DMS114 treated with DMSO at 0.1 percent for 48 hours (cell line): ENCODE results near the gene CMC1.
"Not testable (repeated sequence)": the region's sequence is repeated elsewhere in the genome, so short reads cannot be mapped to it uniquely, and the experiment has no call there.

ENCODE experiments used
- DNase-seq: peaks from one replicate; lab custom pipeline; 2025; ENCODE audit not compliant: unreplicated experiment; lab: John Stamatoyannopoulos, UW

CMC1 gene

DNA sequence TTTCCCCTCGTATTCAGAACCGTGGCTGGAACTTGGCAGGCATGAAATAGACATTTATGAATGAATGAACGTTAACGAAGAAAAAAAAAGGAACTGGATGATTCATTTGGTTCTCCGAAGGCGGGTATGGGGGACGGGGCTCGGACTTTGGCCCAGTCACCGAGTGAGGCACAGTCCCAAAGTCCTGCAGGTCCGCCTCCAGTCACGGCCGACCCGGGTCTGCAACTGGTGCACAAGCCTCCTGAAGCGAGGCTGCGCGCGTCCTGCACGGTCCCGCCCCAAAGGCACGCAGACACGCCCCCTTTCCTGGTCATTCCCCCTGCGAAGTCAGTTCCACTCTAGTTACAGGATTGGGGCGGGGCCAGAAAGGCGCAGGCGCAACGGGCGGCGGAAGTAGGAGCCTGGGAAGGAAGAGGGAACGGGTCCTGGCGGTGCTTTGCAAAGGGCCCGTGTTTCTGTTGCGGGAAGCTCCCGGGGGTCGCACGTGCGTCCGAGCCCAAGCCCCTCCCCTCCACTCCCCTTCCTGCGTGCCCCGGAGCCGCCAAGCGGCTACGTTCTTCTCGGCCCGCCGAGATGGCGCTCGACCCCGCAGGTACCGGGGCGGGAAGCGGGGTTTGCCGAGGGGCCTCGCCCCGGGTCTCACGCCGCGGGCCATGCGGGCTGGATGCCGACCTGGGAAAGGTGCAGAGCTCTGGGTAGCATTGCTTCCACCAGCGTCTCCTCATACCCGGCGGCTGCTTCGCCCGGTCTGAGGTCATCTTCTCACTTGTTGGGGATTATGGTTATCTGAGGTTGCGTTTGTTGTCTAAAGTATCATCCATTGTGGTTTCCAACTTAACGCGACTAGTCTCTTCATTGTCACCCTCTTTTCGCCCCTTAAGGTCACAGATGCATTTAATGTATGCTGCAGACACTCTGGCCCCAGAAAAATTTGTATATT is at the start of gene CMC1:
Gene CMC1 (plus strand): TSS at position 399 of the 940 bp plus-strand sequence. CDS start 175 bp downstream, at position 574.
- peak; percentile 92 for DNase-seq

- DNase-seq, result no peak
Measured at GRCh38 chr3:28198161-28198560, 43.3 kb upstream of the CMC1 start.

DNA sequence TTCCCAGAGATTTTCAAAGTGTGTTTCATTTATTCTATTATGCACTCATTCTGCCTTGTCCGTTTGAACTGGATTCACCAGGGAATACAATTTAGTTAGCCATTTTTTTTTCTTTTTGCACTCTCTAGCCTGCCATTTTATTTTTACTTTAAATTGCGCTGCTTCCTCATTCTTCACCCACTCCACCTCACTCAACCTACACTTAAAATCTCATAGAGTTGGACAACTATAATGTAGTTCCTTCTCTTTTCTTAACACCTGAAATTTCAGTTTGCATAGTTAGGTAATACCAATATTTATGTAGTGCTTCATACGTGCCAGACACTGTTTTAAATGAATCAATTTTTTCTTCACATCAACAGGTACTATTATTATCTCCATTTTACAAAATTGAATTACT is 42.4 kb upstream of the CMC1 start:
- no peak for DNase-seq

GRCh38 chr3:28199643-28200042 is 41.8 kb upstream of the CMC1 start:
- not testable (repeated sequence) for DNase-seq

DNA sequence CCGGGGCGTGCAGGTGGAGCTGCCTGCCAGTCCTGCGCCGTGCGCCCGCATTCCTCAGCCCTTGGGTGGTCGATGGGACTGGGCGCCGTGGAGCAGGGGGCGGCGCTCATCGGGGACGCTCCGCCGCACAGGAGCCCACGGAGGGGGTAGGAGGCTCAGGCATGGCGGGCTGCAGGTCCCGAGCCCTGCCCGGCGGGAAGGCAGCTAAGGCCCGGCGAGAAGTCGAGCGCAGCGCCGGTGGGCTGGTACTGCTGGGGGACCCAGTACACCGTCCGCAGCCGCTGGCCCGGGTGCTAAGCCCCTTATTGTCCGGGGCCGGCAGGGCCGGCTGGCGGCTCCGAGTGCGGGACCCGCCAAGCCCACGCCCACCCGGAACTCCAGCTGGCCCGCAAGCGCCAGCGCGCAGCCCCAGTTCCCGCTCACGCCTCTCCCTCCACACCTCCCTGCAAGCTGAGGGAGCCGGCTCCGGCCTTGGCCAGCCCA is 41.0 kb upstream of the CMC1 start:
- DNase-seq, result not testable (repeated sequence)

DNA sequence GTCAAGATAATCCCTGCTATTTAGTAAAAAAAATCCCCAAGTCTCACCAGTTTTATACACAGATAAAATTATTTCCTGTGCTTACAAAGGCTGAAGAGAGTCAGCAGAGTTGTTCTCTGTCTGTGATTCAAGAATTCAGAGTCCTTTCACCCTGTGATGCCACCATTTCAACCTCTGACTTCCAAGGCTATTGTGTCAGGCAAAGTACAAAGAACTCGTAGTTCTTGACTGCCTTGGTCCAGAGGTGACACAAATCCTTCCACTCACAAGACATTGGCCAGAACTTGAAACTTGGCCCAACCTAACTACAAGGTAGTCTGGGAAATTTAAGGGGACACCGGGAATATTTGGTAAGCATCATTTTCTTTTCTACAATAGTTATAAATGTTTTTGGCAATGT is 34.9 kb upstream of the CMC1 start:
- no peak for DNase-seq

GRCh38 chr3:28207000-28207733 is 34.3 kb upstream of the CMC1 start:
- DNase-seq, result no peak

- no peak for DNase-seq
Measured at GRCh38 chr3:28210968-28211713, 30.3 kb upstream of the CMC1 start.

DNA sequence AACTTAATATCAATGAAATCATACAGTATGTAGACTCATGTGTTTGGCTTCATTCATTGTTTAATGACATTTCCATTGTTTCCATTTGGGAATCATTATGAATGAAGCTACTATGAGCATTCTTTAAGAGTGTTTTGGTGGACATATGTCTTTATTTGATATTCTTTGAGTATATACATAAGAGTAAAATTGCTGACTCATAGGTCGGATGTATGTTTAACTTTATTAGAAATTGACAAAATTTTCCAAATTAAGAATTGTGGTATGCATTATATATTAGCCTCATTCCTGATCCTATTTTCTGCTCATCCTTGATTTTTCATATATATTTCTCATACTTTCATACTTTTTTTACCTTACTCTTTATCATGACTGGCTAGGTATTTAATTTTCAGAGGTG is 28.7 kb upstream of the CMC1 start:
- no peak for DNase-seq

DNA sequence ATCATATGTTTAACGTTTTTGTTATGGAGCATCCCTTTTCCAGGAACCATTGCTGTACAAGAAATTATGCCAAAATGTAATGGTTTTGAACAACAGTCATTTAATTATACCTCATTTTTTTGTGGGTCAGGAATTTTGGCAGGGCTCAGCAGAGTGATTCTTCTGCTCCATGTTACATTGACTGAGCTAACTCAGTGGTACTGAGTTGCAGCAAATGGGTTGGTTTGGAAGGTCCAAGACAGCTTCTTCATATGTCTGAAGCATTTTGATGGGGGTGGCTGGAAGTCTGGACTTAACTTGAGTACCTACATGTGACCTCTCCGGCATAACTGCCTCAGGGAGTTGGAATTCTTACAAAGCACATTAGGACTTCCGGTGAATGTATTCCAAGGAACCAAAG is 26.0 kb upstream of the CMC1 start:
- DNase-seq, result no peak

DNA sequence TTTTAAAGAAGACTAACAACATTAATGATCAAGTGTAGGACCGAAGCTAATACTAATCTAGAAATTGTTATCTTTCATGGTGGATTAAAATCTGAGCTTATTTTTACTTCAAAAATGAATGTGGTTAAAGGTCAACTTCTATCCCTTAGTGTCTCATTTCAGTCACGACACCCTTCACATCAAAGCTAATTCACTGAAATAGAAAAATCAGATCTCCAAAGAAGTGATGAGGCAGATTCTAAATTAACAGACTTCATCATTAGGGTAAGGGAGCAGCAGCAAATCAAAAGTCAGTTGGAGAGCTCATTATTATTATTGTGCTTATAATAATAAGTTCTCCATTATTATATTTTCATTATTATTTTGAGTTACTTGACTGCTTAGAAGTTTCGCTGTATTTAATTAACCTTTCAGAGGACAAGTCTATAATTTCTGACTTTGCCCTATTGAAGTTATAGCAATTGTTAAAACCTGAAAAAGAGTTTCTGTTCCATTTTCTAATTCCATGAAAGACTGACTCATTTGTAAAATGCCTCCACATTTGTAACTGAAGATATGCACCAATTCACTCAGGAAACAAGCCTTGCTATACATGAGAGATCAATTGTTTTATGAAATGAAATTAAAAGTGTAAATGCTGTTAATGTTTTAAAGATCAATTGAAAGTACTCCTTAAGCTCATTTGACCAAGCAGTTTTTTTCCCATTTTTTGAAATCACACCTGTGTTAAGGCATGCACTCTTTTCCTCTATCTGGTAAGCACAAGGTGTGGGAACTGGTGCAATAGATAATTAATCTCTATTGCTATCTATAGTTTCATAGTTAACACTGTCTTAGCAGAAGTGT is 23.1 kb upstream of the CMC1 start:
- no peak for DNase-seq

- DNase-seq, result no peak
Measured at GRCh38 chr3:28218917-28219198, 22.6 kb upstream of the CMC1 start.

DNA sequence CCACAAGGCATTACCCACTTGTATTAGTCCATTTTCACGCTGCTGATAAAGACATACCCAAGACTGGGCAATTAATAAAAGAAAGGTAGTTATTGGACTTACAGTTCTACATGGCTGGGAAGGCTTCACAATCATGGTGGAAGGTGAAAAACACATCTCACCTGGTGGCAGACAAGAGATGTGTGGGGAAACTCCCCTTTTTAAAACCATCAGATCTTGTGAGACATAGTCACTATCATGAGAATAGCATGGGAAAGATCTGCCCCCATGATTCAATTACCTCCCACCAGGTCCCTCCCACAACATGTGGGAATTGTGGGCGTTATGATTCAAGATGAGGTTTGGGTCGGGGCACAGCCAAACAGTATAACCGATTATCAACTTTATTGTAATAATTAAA is 17.0 kb upstream of the CMC1 start:
- no peak for DNase-seq

GRCh38 chr3:28226020-28226419 is 15.4 kb upstream of the CMC1 start:
- no peak for DNase-seq

DNA sequence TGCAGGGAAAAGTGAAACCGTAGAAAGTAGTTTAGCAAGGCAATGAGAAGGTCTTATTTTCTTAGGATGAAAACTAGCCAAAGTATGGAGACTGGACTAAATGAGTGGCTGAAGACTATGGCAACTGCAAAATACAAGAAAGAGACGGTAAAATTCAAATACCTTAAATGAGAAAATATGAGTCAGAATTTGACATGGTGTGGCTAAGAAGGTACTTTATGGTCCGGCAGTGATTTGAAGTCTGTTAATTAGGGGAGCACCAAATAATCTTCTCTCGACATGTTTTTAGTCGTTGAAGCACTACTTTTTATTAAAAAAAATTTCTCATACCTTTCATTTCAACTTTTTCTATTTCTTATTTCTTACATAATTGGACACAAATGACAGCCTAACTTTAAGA is 12.8 kb upstream of the CMC1 start:
- DNase-seq, result no peak

GRCh38 chr3:28232659-28233058 is 8.8 kb upstream of the CMC1 start:
- DNase-seq, result no peak

DNA sequence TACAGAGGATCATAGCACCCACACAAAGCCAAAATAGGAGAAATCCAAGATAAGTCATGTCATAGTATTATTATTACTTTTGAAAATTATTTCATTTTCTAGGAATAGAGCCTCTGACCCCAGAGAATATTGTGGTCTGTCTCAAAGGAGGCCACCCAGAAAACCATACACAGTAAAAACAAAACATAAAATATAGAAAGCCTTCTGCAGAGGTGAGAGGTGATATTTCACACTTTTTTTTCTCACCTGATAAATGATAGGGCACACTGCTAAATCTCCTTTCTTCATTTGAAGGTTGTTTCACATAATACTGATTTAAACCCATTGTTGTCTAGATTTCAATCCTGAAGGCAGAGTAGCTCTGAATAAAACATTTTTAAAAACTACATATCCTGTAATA is 7.0 kb upstream of the CMC1 start:
- DNase-seq, result no peak

DNA sequence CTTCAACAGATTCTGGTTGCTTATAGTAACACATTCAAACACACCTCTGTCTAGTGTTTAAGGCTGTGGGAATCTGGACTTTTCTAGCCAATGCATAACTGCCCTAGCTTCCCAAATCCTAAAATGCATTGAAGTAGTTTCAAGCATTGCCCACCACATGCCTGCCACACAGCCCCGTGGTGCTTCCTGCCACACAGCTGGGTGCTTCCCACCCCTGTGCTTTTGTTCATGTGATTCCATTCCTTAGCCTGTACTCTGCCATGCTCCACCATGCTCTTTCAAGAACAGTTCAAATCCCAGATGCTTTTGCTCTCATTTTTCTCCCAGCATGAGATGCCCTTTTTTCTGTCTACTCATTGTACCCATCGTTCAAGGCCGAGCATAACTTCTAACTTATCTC is 2.3 kb upstream of the CMC1 start:
- no peak for DNase-seq

DNA sequence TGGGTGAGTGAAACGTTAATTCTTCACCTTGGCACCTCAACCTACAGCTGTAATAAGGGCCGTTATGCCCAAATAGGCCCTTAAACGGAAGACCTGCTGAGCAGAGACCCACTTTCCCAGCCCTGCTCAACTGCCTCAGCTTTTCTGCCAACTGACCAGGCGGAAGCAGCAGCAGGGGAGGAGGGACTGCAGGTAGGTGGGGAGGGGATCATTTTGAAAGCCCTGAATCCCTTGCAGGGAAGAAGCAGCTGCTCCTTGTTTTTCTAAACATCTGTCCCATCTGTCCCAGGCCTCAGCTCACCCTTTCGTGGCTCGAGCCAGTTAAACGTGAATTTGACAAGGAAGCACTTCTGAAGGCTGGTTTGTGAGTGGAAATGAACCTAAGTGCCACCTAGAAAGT is 978 bp upstream of the CMC1 start:
- no peak for DNase-seq

- no peak for DNase-seq
Measured at GRCh38 chr3:28242519-28242918, 1.1 kb downstream of the CMC1 start.
